HG03571 (cell line): ENCODE data around the gene SAPCD1.
"Not testable (repeated sequence)": the region's sequence is repeated elsewhere in the genome, so short reads cannot be mapped to it uniquely, and the experiment has no call there.

Experiments used
- ATAC-seq: cut with Tn5 transposase; IDR thresholded peaks from one replicate; pipeline ENCODE4 v1.9.1; 2021; ENCODE audit not compliant: unreplicated experiment

Gene SAPCD1

DNA sequence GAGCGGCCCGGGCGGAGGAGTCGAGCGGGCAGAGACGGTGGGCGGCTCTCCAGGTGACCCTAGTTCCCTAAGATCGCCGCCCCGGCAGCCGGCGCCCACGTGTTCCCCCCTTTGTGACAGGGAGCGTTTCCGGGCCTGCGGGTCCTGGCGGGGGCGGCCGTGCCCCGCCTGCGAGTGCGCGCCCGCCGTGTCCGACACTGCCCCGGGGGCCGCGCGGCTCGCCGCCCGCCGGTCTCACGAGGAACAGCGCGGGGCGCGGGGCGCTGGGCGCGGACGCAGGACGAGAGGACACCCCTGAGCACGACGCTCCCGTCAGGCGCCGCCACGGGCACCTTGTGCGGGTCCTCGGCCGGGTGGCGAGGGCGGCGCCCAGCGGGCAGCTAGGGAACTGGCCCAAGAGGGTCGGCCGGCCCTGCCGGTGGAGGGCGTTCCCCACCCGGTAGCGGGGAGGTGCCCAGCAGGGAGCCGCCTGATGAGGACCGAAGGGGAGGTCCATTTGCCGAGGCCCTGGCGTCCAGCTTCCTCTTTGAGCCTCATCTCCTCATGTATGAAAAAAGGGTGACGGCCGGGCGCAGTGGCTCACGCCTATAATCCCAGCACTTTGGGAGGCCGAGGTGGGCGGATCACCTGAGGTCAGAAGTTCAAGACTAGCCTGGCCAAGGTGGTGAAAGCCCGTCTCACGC, 33.3 kb downstream of the SAPCD1 start, which contains the start of gene VARS1:
TSS of gene VARS1 (minus strand) at position 137 of the 683 bp plus-strand sequence. CDS start 535 bp downstream, outside the sequence.
- ATAC-seq = peak; percentile 73

DNA sequence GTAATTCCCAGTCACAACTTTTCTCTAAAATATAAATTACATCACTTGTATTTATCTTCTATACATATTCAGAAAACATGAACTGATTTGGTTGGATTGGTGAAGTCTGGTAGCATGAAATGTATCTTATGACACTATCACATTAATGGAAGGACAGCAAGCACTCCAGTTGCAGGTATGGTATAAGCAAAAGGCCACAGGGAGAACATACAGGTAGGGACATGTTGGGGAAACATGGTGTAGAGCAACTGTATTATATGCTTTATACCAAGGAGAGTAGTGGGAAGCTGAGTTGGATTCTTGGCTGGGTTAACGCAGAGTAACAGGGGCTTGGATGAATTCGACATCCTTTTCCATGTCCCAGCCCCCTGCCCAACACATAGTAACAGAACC, 34.5 kb downstream of the SAPCD1 start:
- no peak for ATAC-seq

DNA sequence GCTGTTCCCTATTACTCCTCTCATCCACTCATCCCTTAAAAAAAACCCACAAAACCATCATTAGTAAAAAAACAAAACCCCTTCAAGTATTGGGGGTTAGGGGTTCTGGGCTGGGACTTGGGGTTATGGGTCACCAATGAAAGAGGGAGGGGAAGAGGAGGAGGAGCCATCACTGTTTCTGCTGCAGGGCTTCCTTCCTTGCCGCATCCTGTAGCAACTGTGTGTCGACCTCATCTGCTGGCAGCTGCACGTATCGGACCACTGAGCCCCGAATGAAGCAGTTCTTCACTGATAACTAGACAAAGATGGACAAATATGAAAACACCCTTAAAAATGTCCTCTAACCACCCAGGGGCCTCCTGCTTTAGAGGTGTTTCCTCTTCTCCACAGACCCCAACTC, 35.1 kb downstream of the SAPCD1 start:
- no peak for ATAC-seq

DNA sequence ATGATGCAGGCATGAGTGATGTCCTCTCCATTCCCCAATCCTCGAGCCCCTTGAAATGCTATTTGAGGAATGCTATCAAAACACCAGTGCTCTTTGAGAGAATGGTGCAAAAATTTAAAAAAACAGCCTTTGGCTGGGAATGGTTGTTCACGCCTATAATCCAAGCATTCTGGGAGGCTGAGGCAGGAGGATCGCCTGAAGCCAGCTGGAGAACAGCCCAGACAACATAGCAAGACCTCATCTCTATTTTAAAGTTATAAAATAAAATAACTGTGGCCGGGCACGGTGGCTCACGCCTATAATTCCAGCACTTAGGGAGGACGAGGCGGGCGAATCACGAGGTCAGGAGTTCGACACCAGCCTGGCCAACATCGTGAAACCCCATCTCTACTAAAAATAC, 37.3 kb downstream of the SAPCD1 start:
- ATAC-seq = no peak

DNA sequence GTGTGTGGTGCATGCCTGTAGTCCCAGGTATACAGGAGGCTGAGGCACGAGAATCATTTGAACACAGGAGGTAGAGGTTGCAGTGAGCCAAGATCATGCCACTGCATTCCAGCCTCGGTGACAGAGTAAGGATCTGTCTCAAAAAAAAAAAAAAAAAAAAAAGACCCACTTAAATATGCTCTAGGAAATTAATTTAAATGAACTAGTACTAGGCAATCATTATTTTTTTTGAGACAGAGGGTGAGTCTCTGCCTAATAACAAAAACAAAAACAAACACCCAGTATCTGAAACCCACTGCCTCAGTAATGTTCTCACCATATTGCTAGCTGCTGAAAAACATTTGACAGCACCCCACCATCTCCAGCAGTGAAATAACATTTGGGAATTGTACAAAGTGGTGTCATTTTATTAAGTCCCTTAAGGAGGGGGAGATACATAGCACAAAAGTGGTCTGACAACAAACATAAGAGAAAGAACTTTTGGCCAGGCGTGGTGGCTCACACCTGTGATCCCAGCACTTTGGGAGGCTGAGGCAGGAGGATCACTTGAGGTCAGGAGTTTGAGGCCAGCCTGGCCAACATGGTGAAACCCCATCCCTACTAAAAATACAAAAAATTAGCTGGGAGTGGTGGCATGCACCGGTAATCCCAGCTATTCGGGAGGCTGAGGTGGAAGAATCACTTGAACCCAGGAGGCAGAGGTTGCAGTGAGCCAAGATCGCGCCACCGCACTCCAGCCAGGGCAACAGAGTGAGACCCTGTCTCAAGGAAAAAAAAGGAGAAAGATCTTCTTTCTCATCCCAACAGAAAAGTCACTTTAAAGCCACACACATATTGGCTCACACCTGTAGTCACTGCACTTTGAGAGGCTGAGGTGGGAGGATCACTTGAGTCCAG, 38.8 kb downstream of the SAPCD1 start:
- ATAC-seq = not testable (repeated sequence)

DNA sequence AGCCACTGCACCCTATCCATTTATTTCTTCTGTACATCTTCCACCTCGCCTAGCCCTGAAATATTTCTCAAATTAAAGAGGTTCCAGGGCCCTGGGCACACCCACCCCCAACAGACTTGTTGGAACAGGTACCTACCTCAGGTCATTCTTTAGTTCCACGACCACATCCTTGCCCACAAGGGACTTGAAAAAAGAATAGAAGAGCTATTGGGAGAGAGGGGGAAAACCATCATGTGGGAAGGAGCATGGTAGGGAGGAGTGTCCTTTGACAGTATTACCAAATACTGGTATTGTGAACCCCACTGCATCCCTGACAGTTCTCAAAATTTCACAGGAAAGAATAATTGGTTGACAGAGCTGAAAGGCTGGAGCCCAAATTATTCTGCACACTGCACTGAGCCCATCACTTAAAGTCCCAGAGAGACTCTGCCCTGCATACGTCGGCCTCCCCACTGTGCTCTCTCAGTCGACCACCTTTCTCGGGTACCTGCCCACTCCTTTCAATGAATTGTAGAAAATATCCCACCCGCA, 43.5 kb downstream of the SAPCD1 start:
- ATAC-seq = peak; percentile 25

DNA sequence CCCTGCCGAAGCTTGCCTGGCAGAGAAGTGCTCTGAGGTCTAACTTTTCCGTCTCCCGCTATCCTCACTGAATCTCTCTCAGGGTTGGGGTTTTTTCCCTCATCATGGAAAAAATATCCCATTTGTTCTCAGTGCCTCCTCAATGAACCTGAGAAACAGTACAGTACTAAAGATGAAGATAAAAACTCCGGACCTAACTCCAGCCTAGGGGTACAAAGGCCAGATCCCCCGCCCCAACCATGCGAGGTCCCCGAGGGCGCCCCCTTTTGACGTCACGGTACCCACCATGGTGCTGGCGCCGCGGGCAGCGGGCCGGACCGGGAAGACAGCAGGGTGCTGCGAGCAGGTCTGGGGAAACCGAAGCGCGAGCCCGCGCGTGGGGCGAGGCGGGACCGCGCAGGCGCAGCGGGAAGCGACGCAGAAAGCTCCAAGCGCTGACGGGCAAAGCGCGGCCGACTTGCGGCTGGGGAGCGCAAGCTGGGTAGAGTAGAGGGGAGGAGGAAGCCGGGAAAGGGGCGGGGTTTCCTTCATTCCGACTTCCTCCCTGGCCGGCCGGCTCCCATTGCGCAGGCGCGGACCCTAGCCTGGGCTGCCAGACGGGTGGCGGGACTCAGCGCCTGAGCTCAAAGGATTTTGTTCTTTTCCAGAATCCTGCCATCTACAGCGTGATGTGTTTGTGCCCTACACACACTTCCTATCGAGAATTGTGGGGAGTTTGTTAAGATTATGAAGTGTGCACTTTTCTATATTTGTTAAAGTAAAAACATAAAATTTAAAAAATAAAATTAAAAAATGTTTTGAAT, 44.2 kb downstream of the SAPCD1 start, which contains the start of gene LSM2:
TSS of gene LSM2 (minus strand) at position 497 of the 803 bp plus-strand sequence. CDS start at position 288, 209 bp downstream.
- ATAC-seq = peak; percentile 83

DNA sequence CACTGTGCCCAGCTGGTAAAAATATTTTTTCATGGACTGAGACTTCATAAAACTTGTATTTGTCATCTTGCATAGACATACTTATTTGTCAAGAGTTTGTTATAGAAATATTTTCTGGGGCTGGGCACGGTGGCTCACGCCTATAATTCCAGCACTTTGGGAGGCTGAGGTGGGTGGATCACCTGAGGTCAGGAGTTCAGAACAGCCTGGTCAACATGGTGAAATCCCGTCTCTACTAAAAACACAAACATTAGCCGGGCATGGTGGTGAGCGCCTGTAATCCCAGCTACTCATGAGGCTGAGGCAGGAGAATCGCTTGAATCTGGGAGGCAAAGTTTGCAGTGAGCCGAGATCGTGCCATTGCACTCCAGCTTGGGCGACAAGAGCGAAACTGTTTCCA, 46.1 kb downstream of the SAPCD1 start:
- ATAC-seq = not testable (repeated sequence)

DNA sequence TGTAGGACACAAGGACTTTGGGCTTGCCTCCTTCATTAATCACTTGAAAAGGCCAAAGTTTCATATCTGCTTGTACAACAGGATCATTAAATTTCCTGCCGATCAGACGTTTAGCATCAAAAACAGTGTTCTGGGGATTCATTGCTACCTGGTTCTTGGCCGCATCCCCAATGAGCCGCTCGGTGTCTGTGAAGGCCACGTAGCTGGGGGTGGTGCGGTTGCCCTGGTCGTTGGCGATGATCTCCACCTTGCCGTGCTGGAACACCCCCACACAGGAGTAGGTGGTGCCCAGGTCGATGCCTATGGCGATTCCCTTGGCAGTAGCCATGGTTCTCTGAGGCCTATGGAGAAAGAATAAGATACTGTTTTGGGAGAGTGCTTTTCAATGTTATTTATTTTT, 49.2 kb downstream of the SAPCD1 start:
- no peak for ATAC-seq

DNA sequence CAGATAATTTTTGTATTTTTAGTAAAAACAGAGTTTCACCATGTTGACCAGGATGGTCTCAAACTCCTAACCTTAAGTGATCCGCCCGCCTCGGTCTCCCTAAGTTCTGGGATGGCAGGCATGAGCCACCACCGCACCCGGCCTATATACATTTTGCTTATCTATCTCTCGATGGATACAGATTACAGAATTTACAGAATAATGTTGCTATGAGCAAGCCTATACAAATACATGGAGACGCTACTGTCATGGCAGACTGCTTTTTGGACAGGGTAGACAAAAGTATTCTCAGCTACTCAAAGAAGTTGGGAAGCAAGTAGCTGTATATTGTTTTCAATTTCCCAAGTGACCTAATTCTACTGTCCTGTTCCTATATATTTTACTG, 51.0 kb downstream of the SAPCD1 start:
- ATAC-seq = no peak
